Cortex of kidney (tissue), 1 donor: ENCODE measurements around the gene CPTP.

Source experiments
- DNase-seq: peaks from one replicate; lab custom pipeline; 2025; lab: John Stamatoyannopoulos, UW

The CPTP gene

GRCh38 chr1:1324524-1325287 lies at the start of gene CPTP, which contains the start of gene INTS11:
Gene CPTP, plus strand, starts transcription at chr1:1324802. Its CDS starts 2,109 bp downstream, at chr1:1326911.
Gene INTS11, minus strand, starts transcription at chr1:1324660. Its CDS starts 52 bp downstream, at chr1:1324608.
- DNase-seq, result peak; percentile 61

GRCh38 chr1:1274931-1275431 lies 49.6 kb upstream of the CPTP start:
- DNase-seq, result no peak

GRCh38 chr1:1275836-1276235 lies 48.8 kb upstream of the CPTP start:
- no peak for DNase-seq

- no peak for DNase-seq
These were observed 46.0 kb upstream of the CPTP start for GRCh38 chr1:1278620-1279019.

GRCh38 chr1:1279028-1279427 lies 45.6 kb upstream of the CPTP start:
- no peak for DNase-seq

GRCh38 chr1:1280782-1281481 lies 43.7 kb upstream of the CPTP start:
- no peak for DNase-seq

- no peak for DNase-seq
These were observed 42.9 kb upstream of the CPTP start for GRCh38 chr1:1281533-1282321.

GRCh38 chr1:1282998-1283397 lies 41.6 kb upstream of the CPTP start:
- no peak for DNase-seq

- DNase-seq, result no peak
These were observed 40.8 kb upstream of the CPTP start for GRCh38 chr1:1283821-1284220.

- DNase-seq, result no peak
These were observed 40.1 kb upstream of the CPTP start for GRCh38 chr1:1284221-1285101.

GRCh38 chr1:1285102-1285571 lies 39.5 kb upstream of the CPTP start:
- DNase-seq, result no peak

- DNase-seq, result no peak
These were observed 38.8 kb upstream of the CPTP start for GRCh38 chr1:1285611-1286311.

GRCh38 chr1:1286313-1287261 lies 38.0 kb upstream of the CPTP start:
- no peak for DNase-seq

GRCh38 chr1:1287288-1288110 lies 37.1 kb upstream of the CPTP start:
- DNase-seq, result no peak

- DNase-seq, result no peak
These were observed 34.3 kb upstream of the CPTP start for GRCh38 chr1:1290238-1290731.

- no peak for DNase-seq
These were observed 33.5 kb upstream of the CPTP start for GRCh38 chr1:1291023-1291528.

GRCh38 chr1:1291548-1292441 lies 32.8 kb upstream of the CPTP start:
- no peak for DNase-seq
